HEK293 (cell line): ENCODE data around the gene PAPSS2.

ENCODE experiments used
- CTCF ChIA-PET: fragments of 350-600 bp; formaldehyde crosslinking; extraction: SDS; loops from one replicate; lab custom pipeline; 2021; ENCODE audit warnings: antibody characterized with exemption; lab: Yijun Ruan, JAX
- POLR2A ChIA-PET: fragments of 300-600 bp; formaldehyde crosslinking; extraction: SDS; loops from one replicate; lab custom pipeline; 2020; ENCODE audit warnings: antibody characterized with exemption, inconsistent platforms; lab: Yijun Ruan, JAX
- H3K27ac ChIP-seq: fragments of 200-500 bp; sonication (Bioruptor generic); 2 replicates; pipeline ENCODE4 v1.5.1; 2014; ENCODE audit warnings: low read depth, low read length, control low read depth, inconsistent platforms; ENCODE audit errors: extremely low read depth
- H3K36me3 ChIP-seq, 2 experiments: fragments of 200-500 bp in 1 of 2; sonication (Bioruptor generic) in 1 of 2; 1 replicate in 1 of 2; 2 replicates in 1 of 2; pipeline ENCODE4 v1.5.1; 2014 to 2017; ENCODE audit warnings: inconsistent platforms in 2 of 2, low read length in 2 of 2; ENCODE audit not compliant: control insufficient read depth in 2 of 2, insufficient read depth in 1 of 2
- H3K4me1 ChIP-seq: fragments of 200-500 bp; sonication (Bioruptor generic); 2 replicates; pipeline ENCODE4 v1.5.1; 2014; ENCODE audit warnings: mild to moderate bottlenecking, low read length, inconsistent platforms; ENCODE audit not compliant: control insufficient read depth, insufficient read depth
- H3K4me3 ChIP-seq: 2 replicates; pipeline ENCODE4 v1.5.1; 2011; ENCODE audit warnings: low read depth, mild to moderate bottlenecking, control low read depth, low read length, moderate library complexity
- H3K9me3 ChIP-seq: fragments of 200-500 bp; sonication (Bioruptor generic); 2 replicates; pipeline ENCODE4 v1.5.1; 2014; ENCODE audit warnings: low read depth, low read length, inconsistent platforms; ENCODE audit not compliant: control insufficient read depth, insufficient read depth
- KLF1 ChIP-seq: fragments of 450-650 bp; formaldehyde crosslinking; IDR thresholded peaks from 2 replicates; pipeline ENCODE4 v1.5.1; 2016; ENCODE audit warnings: missing biosample characterization, missing genetic modification characterization
- KLF8 ChIP-seq: fragments of 450-650 bp; formaldehyde crosslinking; IDR thresholded peaks from 2 replicates; pipeline ENCODE4 v1.5.1; 2016; ENCODE audit warnings: missing biosample characterization, missing genetic modification characterization
- MZF1 ChIP-seq: fragments of 450-650 bp; formaldehyde crosslinking; IDR thresholded peaks from 2 replicates; pipeline ENCODE4 v1.5.1; 2017; ENCODE audit warnings: missing biosample characterization, missing genetic modification characterization, borderline replicate concordance
- OSR2 ChIP-seq: fragments of 450-650 bp; formaldehyde crosslinking; IDR thresholded peaks from 2 replicates; pipeline ENCODE4 v1.5.1; 2016; ENCODE audit warnings: missing biosample characterization, missing genetic modification characterization
- SETDB1 ChIP-seq: IDR thresholded peaks from one replicate; pipeline ENCODE4 v1.6.1; 2017; ENCODE audit warnings: mild to moderate bottlenecking, low read length, moderate library complexity, mixed read lengths; ENCODE audit not compliant: insufficient read length
- ZNF112 ChIP-seq: fragments of 450-650 bp; formaldehyde crosslinking; IDR thresholded peaks from 2 replicates; pipeline ENCODE4 v1.5.0; 2017; ENCODE audit warnings: missing biosample characterization, missing genetic modification characterization
- ZNF114 ChIP-seq: fragments of 450-650 bp; formaldehyde crosslinking; IDR thresholded peaks from 2 replicates; pipeline ENCODE4 v1.5.0; 2017; ENCODE audit warnings: missing biosample characterization, missing genetic modification characterization
- ZNF133 ChIP-seq: fragments of 450-650 bp; formaldehyde crosslinking; IDR thresholded peaks from 2 replicates; pipeline ENCODE4 v1.5.1; 2016; ENCODE audit warnings: missing biosample characterization, missing genetic modification characterization
- ZNF174 ChIP-seq: fragments of 450-650 bp; formaldehyde crosslinking; IDR thresholded peaks from 2 replicates; pipeline ENCODE4 v1.5.0; 2017; ENCODE audit warnings: missing biosample characterization, mild to moderate bottlenecking, missing genetic modification characterization
- ZNF19 ChIP-seq: fragments of 450-650 bp; formaldehyde crosslinking; IDR thresholded peaks from 2 replicates; pipeline ENCODE4; 2016; ENCODE audit warnings: missing biosample characterization, missing genetic modification characterization, low read depth
- ZNF2 ChIP-seq: fragments of 450-650 bp; formaldehyde crosslinking; IDR thresholded peaks from 2 replicates; pipeline ENCODE4 v1.5.1; 2016; ENCODE audit warnings: missing biosample characterization, missing genetic modification characterization
- ZNF274 ChIP-seq, 2 experiments: fragments of 200-500 bp in 1 of 2; fragments of 450-650 bp in 1 of 2; sonication (Bioruptor generic) in 1 of 2; formaldehyde crosslinking in 1 of 2; IDR thresholded peaks; 2 replicates each; pipeline versions ENCODE4 v1.5.1 to v1.6.1; 2014 to 2016; ENCODE audit warnings: borderline replicate concordance in 1 of 2, inconsistent platforms in 1 of 2, low read length in 1 of 2, missing biosample characterization in 1 of 2, missing genetic modification characterization in 1 of 2
- ZNF335 ChIP-seq: fragments of 450-650 bp; formaldehyde crosslinking; conservative IDR thresholded peaks from 2 replicates; pipeline ENCODE4 v1.5.1; 2016; ENCODE audit warnings: missing biosample characterization, missing genetic modification characterization
- ZNF37A ChIP-seq: fragments of 450-650 bp; IDR thresholded peaks from 2 replicates; pipeline ENCODE4 v1.5.1; 2018; ENCODE audit warnings: missing biosample characterization, missing genetic modification characterization
- ZNF558 ChIP-seq: fragments of 450-650 bp; formaldehyde crosslinking; IDR thresholded peaks from 2 replicates; pipeline ENCODE4 v1.5.1; 2016; ENCODE audit warnings: missing biosample characterization, missing genetic modification characterization
- ZNF621 ChIP-seq: fragments of 450-650 bp; formaldehyde crosslinking; IDR thresholded peaks from 2 replicates; pipeline ENCODE4 v1.5.1; 2017; ENCODE audit warnings: missing biosample characterization, missing genetic modification characterization
- ZNF626 ChIP-seq: fragments of 450-650 bp; sonication (Bioruptor Pico); formaldehyde crosslinking; IDR thresholded peaks from 2 replicates; pipeline ENCODE4 v1.5.1; 2018; ENCODE audit warnings: missing biosample characterization, missing genetic modification characterization, inconsistent platforms
- ZNF664 ChIP-seq: fragments of 450-650 bp; formaldehyde crosslinking; IDR thresholded peaks from 2 replicates; pipeline ENCODE4 v1.5.1; 2016; ENCODE audit warnings: missing biosample characterization, missing genetic modification characterization
- ZNF701 ChIP-seq: fragments of 450-650 bp; formaldehyde crosslinking; IDR thresholded peaks from 2 replicates; pipeline ENCODE4 v1.5.1; 2016; ENCODE audit warnings: missing biosample characterization, missing genetic modification characterization
- TF ChIP-seq, protein P1 (sequence below): fragments of 450-650 bp; formaldehyde crosslinking; IDR thresholded peaks from 2 replicates; pipeline ENCODE4 v1.5.1; 2016; ENCODE audit warnings: missing biosample characterization, missing genetic modification characterization, low read depth
- TF ChIP-seq, protein P2 (sequence below): fragments of 450-650 bp; formaldehyde crosslinking; IDR thresholded peaks from 2 replicates; pipeline ENCODE4 v1.5.1; 2016; ENCODE audit warnings: missing biosample characterization, missing genetic modification characterization

Gene PAPSS2

DNA sequence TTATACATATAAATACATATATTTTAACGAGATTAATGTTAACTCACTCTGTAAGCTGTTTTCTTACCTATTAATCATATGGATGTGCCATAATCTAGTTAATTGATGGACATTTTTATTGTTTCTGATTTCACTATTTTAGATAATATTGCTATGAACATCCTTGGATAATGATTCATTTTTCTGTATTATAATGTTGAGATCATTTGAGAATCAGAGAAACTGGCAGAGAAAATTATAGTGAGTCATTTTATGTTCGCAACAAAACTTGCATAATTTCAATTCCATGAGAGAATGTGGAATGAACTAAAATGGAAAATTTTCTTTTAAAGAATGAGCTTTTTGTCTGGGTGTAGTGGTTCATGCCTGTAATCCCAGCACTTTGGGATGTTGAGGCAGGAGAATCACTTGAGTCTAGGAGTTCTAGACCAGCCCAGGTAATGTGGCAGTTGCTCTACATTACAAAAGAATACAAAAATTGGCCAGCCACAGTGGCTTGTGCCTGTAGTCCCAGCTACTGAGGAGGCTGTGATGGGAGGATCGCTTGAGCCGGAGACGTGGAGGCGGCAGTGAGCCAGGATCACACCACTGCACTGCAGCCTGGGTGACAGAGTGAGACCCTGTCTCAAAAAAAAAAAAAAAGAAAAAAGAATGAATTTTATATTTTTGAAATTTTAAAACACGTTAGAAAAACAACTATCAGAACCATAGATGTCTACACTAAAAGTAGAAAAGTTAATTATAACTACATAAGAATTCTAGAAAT is 40.5 kb downstream of the PAPSS2 start:
- Histone ChIP-seq H3K4me1 (peaks cover 13% of the 10 kb centered on the region), H3K9me3 (no peaks in the 10 kb centered on the region), H3K27ac (no peak overlapping the region), H3K36me3 (no peaks in the 10 kb centered on the region), H3K4me3 (no peak overlapping the region)
- ChIA-PET CTCF (interaction anchor here (3.0 kb wide), 1 partner anchor 34 kb away, joined by 12 read pairs; no protein-coding TSS in a partner anchor), POLR2A (interaction anchor here (1.2 kb wide), 1 partner anchor 42 kb away, joined by 3 read pairs; no protein-coding TSS in a partner anchor)
- no peak for TF ChIP-seq KLF8 (tag by site-specific recombination)
- no peak for TF ChIP-seq ZNF701
- TF ChIP-seq ZNF621 (tag by site-specific recombination): no peak
- no peak for TF ChIP-seq ZNF112 (tag by site-specific recombination)
- no peak for TF ChIP-seq ZNF19
- TF ChIP-seq ZNF174: no peak
- TF ChIP-seq SETDB1: no peak
- no peak for TF ChIP-seq ZNF626
- TF ChIP-seq ZNF558: no peak
- no peak for TF ChIP-seq ZNF2 (tag by site-specific recombination)

DNA sequence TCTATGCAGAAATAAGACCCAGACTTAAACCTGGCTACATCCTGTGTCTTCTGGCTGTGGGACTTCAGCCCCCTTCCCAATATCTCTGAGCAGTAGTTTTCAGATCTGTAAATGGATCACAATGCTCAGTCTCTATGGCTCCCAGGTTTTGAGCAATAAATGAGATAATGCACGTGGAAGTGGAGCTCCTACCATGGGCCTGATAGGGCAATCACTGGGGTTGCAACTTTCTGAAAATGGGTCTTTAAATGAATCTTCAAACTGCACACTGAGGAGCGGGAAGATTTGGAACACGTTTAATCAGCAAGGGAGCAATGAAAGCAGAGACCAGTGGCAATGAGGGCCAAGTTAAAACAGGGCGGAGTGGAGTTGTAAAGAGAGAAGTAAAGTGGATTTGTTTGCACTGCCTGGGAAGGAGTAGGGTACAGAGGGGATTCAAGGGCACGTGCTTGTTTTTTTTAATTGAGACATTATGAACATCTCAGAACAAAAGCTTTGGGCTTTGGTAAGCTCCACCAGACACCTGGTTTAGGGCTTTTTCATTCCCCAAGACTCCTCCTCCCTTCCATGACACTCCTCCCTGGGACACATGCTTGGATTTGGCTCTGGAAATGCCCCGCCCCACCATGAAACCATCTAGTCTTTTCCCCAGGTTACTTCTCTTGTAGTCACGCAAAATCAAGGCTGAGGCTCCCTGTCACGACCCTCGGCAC is 42.7 kb downstream of the PAPSS2 start:
- POLR2A ChIA-PET: interaction anchor here (1.7 kb wide), 1 partner anchor 41 kb away, joined by 5 read pairs; no protein-coding TSS in a partner anchor
- CTCF ChIA-PET: interaction anchor here (0.5 to 3.0 kb wide), 4 partner anchors 10 to 45 kb away, joined by 3 to 12 read pairs (median 4); no protein-coding TSS in a partner anchor
- no peaks in the 10 kb centered on the region for H3K9me3 ChIP-seq

More for the DNA sequence above, 42.7 kb downstream of the PAPSS2 start:
- Histone ChIP-seq H3K36me3 (no peaks in the 10 kb centered on the region), H3K4me1 (peaks cover 13% of the 10 kb centered on the region)
- TF ChIP-seq MZF1 (tag by site-specific recombination): peak; percentile 75; the same call in 1 of the 2 replicates
- no peak for TF ChIP-seq ZNF335 (tag by site-specific recombination)
- peak; percentile 72; the same call in 1 of the 2 replicates for TF ChIP-seq ZNF133 (tag by site-specific recombination)
- TF ChIP-seq ZNF274 (IDR thresholded peaks at IDR 0.05; ENCODE audit: low read length): no peak
- no peak for TF ChIP-seq ZNF274 (tag by site-specific recombination; IDR thresholded peaks at IDR 0.05; ENCODE audit: borderline replicate concordance)
- peak; percentile 39; the same call in 1 of the 2 replicates for TF ChIP-seq OSR2 (tag by site-specific recombination)
- no peak for TF ChIP-seq ZNF37A (tag by site-specific recombination)
- TF ChIP-seq, protein P1, sequence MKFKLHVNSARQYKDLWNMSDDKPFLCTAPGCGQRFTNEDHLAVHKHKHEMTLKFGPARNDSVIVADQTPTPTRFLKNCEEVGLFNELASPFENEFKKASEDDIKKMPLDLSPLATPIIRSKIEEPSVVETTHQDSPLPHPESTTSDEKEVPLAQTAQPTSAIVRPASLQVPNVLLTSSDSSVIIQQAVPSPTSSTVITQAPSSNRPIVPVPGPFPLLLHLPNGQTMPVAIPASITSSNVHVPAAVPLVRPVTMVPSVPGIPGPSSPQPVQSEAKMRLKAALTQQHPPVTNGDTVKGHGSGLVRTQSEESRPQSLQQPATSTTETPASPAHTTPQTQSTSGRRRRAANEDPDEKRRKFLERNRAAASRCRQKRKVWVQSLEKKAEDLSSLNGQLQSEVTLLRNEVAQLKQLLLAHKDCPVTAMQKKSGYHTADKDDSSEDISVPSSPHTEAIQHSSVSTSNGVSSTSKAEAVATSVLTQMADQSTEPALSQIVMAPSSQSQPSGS (tag by site-specific recombination): no peak
- peak; percentile 69 for TF ChIP-seq KLF1 (tag by site-specific recombination)
- TF ChIP-seq, protein P2, sequence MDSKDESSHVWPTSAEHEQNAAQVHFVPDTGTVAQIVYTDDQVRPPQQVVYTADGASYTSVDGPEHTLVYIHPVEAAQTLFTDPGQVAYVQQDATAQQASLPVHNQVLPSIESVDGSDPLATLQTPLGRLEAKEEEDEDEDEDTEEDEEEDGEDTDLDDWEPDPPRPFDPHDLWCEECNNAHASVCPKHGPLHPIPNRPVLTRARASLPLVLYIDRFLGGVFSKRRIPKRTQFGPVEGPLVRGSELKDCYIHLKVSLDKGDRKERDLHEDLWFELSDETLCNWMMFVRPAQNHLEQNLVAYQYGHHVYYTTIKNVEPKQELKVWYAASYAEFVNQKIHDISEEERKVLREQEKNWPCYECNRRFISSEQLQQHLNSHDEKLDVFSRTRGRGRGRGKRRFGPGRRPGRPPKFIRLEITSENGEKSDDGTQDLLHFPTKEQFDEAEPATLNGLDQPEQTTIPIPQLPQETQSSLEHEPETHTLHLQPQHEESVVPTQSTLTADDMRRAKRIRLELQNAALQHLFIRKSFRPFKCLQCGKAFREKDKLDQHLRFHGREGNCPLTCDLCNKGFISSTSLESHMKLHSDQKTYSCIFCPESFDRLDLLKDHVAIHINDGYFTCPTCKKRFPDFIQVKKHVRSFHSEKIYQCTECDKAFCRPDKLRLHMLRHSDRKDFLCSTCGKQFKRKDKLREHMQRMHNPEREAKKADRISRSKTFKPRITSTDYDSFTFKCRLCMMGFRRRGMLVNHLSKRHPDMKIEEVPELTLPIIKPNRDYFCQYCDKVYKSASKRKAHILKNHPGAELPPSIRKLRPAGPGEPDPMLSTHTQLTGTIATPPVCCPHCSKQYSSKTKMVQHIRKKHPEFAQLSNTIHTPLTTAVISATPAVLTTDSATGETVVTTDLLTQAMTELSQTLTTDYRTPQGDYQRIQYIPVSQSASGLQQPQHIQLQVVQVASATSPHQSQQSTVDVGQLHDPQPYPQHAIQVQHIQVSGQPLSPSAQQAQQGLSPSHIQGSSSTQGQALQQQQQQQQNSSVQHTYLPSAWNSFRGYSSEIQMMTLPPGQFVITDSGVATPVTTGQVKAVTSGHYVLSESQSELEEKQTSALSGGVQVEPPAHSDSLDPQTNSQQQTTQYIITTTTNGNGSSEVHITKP (tag by site-specific recombination): 0 out of 2 replicates have a peak, but pooled peaks have one; percentile 12
- peak; percentile 51 for TF ChIP-seq ZNF664 (tag by site-specific recombination)
- no peak for TF ChIP-seq KLF8 (tag by site-specific recombination)
- no peak for TF ChIP-seq ZNF114 (tag by site-specific recombination)
- TF ChIP-seq, all 188 proteins: peak for 6
- Histone ChIP-seq H3K27ac (peak overlapping the region; percentile 53), H3K4me3 (no peak overlapping the region)
